ENCODE measurements around the gene ZNF32. TPM values are rescaled to one million over a fixed set of nuclear protein-coding genes. Genes with fewer than 3 reads are reported as not detected.
"Not testable (repeated sequence)": the region's sequence is repeated elsewhere in the genome, so short reads cannot be mapped to it uniquely, and the experiment has no call there.

The ZNF32 gene
- total RNA-seq, 1 donor from 2014 or later = 39.9 TPM

- DNase-seq (ENCODE audit: low read depth, low spot score) = no peak
- Mint-ChIP-seq H3K27me3 (ENCODE audit: low read depth) (no peaks in the 10 kb centered on the region), H3K4me1 (no peaks in the 10 kb centered on the region), H3K9me3 (peaks cover 22% of the 10 kb centered on the region), H3K36me3 (ENCODE audit: low read depth) (peaks cover 63% of the 10 kb centered on the region), H3K4me3 (no peak overlapping the region), H3K27ac (ENCODE audit: unreplicated experiment) (no peak overlapping the region)
- no peak for TF ChIP-seq CTCF (conservative IDR thresholded peaks at IDR 0.05)
Observed at GRCh38 chr10:43616697-43617370, 31.8 kb downstream of the ZNF32 start.

- Mint-ChIP-seq H3K4me3 (peak overlapping the region; percentile 14), H3K36me3 (ENCODE audit: low read depth) (peaks cover 58% of the 10 kb centered on the region), H3K9me3 (peaks cover 10% of the 10 kb centered on the region), H3K27me3 (ENCODE audit: low read depth) (no peaks in the 10 kb centered on the region), H3K27ac (ENCODE audit: unreplicated experiment) (no peak overlapping the region), H3K4me1 (peaks cover 15% of the 10 kb centered on the region)
- no peak for DNase-seq (ENCODE audit: low read depth, low spot score)
- no peak for TF ChIP-seq CTCF (conservative IDR thresholded peaks at IDR 0.05)
Observed at GRCh38 chr10:43610636-43611035, 38.0 kb downstream of the ZNF32 start.

- Mint-ChIP-seq H3K4me1 (peaks cover 15% of the 10 kb centered on the region), H3K27me3 (ENCODE audit: low read depth) (peaks cover 20% of the 10 kb centered on the region), H3K36me3 (ENCODE audit: low read depth) (peaks cover 31% of the 10 kb centered on the region), H3K9me3 (peaks cover 8% of the 10 kb centered on the region), H3K27ac (ENCODE audit: unreplicated experiment) (no peak overlapping the region), H3K4me3 (peak overlapping the region; percentile 89)
- TF ChIP-seq CTCF (conservative IDR thresholded peaks at IDR 0.05) = no peak
- DNase-seq (ENCODE audit: low read depth, low spot score) = no peak
Observed at GRCh38 chr10:43607199-43607573, 41.5 kb downstream of the ZNF32 start.

- Mint-ChIP-seq H3K4me1 (peaks cover 15% of the 10 kb centered on the region), H3K4me3 (peak within 1 kb of the TSS; percentile 89), H3K27me3 (ENCODE audit: low read depth) (peaks cover 20% of the 10 kb centered on the region), H3K9me3 (peaks cover 8% of the 10 kb centered on the region), H3K27ac (ENCODE audit: unreplicated experiment) (peak within 1 kb of the TSS; percentile 47), H3K36me3 (ENCODE audit: low read depth) (peaks cover 25% of the 10 kb centered on the region)
- peak; percentile 71 for DNase-seq (ENCODE audit: low read depth, low spot score)
- TF ChIP-seq CTCF (conservative IDR thresholded peaks at IDR 0.05) = no peak
Observed at GRCh38 chr10:43606323-43607198, 42.1 kb downstream of the ZNF32 start, which contains the start of gene ZNF485. TSS of gene ZNF485 (plus strand) at chr10:43606438. CDS start at chr10:43607051, 613 bp downstream.

GRCh38 chr10:43605850-43606322, 42.8 kb downstream of the ZNF32 start:
- Mint-ChIP-seq H3K4me1 (peaks cover 15% of the 10 kb centered on the region), H3K36me3 (ENCODE audit: low read depth) (peaks cover 22% of the 10 kb centered on the region), H3K27ac (ENCODE audit: unreplicated experiment) (no peak overlapping the region), H3K9me3 (peaks cover 8% of the 10 kb centered on the region), H3K4me3 (peak overlapping the region; percentile 89), H3K27me3 (ENCODE audit: low read depth) (peaks cover 20% of the 10 kb centered on the region)
- no peak for TF ChIP-seq CTCF (conservative IDR thresholded peaks at IDR 0.05)
- no peak for DNase-seq (ENCODE audit: low read depth, low spot score)

- H3K36me3 Mint-ChIP-seq (ENCODE audit: low read depth); H3K9me3 Mint-ChIP-seq; DNase-seq (ENCODE audit: low read depth, low spot score); H3K27ac Mint-ChIP-seq (ENCODE audit: unreplicated experiment); H3K4me3 Mint-ChIP-seq; H3K4me1 Mint-ChIP-seq: not testable (repeated sequence)
- H3K27me3 Mint-ChIP-seq (ENCODE audit: low read depth) = peaks cover 20% of the 10 kb centered on the region
Observed at GRCh38 chr10:43601576-43601975, 47.1 kb downstream of the ZNF32 start.

Data from neural crest cell (in vitro differentiated cells).